HG03342 (cell line): ENCODE results near the gene PIP4K2C.
"Not testable (repeated sequence)": the region's sequence is repeated elsewhere in the genome, so short reads cannot be mapped to it uniquely, and the experiment has no call there.

Experiments
- ATAC-seq: cut with Tn5 transposase; IDR thresholded peaks from one replicate; pipeline ENCODE4 v1.9.1; 2021; ENCODE audit warnings: mild to moderate bottlenecking, moderate library complexity; ENCODE audit not compliant: unreplicated experiment

PIP4K2C gene

DNA sequence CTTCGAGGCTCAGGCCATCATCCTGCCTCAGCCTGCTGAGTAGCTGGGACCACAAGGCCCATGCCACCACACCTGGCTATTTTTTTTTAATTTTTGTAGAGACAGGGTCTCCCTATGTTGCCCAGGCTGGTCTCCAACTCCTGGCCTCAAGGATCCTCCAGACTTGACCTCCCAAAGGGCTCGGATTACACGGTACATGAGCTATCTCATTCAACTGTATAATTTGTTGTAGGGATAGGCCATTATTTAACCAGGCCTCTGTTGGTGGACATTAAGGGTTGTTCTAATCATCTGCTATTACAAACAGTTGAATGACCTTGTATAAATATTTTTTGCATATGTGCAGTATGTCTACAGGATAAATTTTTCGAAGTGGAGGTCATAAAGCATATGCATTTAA is 32.1 kb upstream of the PIP4K2C start:
- ATAC-seq: no peak

DNA sequence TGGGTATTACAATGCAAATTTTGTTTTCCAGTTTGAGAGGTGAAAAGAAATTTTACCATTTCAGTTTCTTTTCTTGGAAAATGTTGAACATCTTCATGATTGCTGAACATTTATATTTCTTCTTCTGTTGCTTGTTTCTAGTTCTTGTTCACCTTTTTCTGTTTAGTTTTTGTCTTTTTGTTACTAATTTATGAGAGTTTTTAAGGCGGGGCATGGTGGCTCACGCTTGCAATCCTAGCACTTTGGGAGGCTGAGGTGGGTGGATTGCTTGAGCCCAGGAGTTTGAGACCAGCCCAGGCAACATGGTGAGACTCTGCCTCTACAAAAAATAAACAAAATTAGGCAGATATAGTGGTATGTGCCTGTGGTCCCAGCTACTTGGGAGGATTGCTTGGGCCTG is 30.5 kb upstream of the PIP4K2C start:
- no peak for ATAC-seq

DNA sequence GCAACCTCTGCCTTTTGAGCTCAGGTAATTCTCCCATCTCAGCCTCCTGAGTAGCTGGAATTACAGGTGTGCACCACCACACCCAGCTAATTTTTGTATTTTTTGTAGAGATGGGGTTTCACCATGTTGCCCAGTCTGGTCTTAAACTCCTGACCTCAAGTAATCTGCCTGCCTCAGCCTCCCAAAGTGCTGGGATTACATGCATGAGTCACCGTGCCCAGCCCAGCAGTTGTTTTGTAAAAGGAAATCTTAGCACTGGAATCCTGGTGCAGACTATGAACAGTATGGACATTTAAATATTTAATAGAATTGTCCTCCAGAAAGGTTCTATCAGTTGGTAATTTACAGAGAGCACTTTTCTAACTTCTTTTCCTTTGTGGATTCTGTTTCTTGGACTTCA is 29.9 kb upstream of the PIP4K2C start:
- not testable (repeated sequence) for ATAC-seq

DNA sequence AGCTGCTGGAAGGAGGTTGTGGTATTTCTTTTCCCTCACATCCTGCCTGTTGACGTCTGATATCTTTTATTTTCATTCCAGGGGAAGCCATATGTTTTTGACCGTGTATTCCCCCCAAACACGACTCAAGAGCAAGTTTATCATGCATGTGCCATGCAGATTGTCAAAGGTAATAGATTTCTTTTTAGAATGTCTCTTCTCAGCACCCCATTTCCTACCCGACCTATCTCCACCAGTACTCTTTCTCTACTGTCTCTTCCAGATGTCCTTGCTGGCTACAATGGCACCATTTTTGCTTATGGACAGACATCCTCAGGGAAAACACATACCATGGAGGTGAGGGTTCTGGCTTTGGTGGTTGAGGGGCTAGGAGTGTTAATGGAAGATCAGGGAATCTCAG is 27.6 kb upstream of the PIP4K2C start:
- ATAC-seq: no peak

DNA sequence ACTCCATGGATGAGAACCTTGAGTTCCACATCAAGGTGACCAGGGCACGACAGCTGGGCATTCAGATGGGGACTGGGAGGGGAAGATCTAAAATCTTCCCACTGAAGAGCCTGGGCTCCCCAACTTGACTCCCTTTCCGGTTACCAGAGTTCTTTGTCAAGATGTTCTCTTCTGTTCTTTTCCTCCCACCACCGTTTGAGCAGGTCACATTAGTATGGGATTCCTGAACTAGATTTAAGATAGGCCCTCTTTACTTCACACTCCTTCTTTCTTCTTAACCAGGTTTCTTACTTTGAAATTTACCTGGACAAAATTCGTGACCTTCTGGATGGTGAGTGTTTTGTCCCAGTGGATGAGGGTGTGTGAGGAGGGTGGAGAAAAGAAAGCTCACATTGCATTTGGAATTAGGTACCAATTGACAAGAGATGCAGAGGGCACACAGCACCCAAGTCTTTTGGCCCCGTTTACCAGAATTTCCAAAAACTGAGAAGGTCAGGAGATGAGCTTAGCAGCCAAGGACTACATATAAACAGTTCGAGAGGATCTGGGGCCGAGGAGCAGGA is 26.7 kb upstream of the PIP4K2C start:
- no peak for ATAC-seq

DNA sequence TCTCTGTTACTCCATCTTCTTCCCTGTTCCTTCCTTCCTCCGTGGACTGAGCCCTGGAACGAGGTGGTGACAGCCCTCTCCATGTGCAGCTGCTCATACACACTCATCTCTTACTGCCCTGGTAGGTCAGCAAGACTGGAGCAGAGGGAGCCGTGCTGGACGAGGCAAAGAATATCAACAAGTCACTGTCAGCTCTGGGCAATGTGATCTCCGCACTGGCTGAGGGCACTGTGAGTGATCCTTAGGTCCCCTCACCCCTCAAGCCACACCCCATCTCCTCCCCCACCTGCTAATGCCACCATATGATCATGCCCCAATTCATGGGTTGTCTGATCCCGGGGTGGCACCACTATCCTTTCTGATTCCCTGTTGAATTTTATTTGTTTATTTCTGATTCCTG is 22.2 kb upstream of the PIP4K2C start:
- ATAC-seq: no peak

DNA sequence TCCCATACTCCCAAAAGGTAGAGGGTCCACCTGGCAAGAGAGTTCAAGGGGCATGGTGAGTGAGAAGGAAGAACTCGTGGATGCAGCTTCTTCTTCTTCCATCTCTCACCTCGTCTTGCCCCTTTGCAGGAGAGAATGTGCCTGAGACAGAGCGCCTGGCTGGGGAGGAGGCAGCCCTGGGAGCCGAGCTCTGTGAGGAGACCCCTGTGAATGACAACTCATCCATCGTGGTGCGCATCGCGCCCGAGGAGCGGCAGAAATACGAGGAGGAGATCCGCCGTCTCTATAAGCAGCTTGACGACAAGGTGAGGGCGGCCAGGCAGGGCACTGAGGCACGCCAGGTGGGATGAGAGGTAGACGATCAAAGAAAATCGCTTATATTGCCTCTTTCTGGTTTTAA is 21.1 kb upstream of the PIP4K2C start:
- ATAC-seq: no peak

DNA sequence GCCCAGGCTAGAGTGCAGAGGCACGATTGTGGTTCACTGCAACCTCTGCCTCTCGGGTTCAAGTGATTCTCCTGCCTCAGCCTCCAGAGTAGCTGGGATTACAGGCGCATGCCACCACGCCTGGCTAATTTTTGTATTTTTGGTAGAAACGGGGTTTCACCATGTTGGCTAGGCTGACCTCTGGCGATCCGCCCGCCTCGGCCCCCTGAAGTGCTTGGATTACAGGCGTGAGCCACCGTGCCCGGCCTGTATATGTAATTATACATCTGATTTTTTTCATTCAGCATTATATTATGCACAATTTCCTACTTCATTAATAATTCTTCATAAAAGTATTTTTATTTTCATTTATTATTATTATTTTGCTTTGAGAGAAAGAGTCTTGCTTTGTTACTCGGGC is 20.6 kb upstream of the PIP4K2C start:
- not testable (repeated sequence) for ATAC-seq

DNA sequence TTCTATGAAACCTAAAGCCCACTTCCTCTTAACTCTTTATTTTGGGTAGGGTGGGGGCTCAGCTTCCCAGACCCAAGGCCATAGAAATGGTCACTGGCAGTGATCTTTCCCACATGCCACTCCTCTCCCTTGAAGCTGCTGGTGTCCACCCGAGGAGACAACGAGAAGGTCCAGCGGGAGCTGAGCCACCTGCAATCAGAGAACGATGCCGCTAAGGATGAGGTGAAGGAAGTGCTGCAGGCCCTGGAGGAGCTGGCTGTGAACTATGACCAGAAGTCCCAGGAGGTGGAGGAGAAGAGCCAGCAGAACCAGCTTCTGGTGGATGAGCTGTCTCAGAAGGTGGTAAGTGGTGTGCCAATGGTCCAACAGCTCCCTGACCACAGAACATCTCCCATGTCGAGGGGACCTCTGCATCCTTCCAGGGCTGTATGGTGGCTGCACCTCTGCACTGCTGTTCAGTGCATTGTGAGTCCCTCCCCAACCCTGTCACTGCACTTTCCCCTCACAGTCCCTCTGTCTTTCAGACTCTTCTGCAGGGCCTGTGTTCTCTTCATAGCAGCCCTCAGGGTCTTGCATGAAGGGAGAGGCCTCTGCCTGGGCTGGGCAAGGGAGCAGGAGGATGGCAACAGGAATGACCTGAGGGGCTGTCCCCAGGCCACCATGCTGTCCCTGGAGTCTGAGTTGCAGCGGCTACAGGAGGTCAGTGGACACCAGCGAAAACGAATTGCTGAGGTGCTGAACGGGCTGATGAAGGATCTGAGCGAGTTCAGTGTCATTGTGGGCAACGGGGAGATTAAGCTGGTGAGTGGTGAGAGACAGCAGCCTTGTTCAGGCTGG is 18.8 kb upstream of the PIP4K2C start:
- ATAC-seq: no peak

DNA sequence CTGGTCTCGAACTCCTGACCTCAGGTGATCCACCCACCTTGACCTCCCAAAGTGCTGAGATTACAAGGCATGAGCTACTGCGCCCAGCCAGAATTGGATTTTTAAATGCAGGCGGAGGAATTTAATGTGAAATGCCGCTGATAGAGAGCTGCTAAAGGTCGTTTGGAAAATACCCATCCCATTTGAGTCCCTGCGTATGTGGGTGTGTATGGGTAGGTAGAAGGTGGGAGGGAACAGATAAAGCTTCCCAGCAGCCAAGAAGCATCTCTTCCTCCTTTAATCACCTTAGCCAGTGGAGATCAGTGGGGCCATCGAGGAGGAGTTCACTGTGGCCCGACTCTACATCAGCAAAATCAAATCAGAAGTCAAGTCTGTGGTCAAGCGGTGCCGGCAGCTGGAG is 16.2 kb upstream of the PIP4K2C start:
- no peak for ATAC-seq

DNA sequence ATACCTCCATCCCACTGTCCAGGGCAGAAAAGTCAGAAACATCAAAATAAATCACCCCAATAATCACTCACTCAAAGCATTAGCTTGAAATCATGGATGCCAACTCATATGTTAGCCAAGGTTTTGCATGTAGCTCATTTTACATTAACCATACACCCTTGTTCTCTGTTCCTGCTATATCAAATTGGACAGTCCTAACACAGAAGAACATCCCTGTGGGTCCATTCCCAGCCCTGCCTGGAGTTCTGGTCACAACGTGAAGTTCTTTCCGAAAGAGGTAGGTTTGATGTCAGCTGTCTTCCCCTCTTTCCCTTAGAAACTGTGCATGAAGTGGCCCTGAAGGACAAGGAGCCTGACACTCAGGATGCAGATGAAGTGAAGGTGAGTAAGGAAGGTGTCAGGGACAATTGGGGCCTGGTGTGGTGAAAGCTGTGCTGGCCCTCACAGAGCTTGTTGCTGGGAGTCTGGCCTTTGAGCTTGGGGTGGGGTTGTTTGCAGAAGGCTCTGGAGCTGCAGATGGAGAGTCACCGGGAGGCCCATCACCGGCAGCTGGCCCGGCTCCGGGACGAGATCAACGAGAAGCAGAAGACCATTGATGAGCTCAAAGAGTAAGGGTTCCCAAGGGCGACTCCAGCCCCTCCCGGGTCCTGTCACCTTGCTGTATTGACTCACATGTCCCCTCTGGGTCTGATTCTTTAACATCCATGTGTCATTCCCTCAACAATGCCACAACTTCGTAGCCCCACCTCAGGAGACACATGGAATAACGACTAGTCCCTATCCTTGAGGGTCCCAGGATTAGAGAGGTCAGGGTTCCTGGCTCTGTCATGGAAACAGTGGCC is 15.0 kb upstream of the PIP4K2C start:
- no peak for ATAC-seq

DNA sequence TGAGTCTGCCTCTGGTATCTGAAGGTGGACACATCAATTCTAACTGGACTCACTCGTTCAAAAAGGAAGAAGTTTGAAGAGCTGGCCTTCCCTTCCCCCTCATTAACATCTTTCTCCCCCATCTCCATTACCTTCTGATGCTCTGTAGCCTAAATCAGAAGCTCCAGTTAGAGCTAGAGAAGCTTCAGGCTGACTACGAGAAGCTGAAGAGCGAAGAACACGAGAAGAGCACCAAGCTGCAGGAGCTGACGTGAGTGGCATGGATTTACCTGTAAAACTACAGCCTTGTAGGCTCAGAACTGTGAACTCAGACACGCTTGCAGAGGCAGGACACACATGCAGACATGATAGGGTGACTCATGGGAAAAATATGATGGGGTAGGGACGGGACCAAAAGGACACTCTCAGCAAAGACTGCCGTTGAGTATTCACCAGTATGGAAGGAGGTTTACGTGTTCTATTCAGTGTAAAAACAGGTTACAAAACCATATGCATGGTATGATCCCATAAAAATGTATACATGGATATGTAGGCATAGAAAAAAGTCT is 14.3 kb upstream of the PIP4K2C start:
- ATAC-seq: no peak

DNA sequence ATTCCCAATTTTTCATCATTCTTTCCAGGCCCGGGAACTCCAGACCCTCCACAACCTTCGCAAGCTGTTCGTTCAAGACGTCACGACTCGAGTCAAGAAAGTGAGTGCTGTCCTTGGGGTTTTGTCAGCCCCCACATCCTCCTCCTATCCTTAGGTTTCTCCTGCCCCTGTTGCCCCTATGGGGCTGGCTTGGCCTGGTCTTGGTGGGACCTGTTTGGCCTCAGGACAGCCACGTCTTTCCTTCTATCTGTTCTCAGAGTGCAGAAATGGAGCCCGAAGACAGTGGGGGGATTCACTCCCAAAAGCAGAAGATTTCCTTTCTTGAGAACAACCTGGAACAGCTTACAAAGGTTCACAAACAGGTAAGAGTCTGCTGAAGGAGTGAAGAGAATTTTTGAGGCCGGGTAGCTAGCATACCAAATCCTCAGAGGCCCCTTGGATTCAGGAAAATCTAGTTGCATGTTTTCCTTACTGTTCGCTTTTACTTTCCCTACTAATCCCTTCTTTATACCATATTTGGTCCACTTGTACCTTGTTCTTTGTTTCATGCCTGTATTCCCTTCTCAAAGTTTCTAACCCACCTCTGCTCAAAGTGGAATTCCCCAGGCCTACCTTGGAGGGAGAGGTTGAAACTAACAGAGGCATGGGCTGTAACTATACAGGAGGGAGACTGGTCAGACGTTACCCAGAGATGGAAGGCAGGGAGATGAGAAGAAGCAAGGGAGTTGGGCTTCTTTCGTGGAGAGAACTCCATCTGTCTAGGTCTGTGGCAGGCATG is 12.8 kb upstream of the PIP4K2C start:
- no peak for ATAC-seq

DNA sequence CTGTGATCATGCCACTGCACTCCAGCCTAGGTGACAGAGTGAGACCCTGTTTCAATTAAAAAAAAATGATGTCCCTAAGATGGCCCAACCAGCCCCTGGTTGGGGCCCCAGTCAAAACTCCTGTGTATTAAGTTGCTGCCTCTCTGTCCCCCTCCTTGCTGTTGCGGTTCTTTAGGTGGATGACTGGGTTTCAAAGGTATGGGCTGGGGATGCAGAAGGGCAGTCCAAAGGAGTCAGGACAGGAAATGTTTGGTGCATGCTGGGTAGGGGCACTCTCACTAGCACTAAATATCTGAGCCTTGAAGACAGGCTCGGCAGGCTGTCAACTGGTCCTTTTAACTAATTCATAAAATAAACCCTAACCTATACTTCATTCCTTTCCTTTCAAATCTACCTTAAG is 12.0 kb upstream of the PIP4K2C start:
- no peak for ATAC-seq

DNA sequence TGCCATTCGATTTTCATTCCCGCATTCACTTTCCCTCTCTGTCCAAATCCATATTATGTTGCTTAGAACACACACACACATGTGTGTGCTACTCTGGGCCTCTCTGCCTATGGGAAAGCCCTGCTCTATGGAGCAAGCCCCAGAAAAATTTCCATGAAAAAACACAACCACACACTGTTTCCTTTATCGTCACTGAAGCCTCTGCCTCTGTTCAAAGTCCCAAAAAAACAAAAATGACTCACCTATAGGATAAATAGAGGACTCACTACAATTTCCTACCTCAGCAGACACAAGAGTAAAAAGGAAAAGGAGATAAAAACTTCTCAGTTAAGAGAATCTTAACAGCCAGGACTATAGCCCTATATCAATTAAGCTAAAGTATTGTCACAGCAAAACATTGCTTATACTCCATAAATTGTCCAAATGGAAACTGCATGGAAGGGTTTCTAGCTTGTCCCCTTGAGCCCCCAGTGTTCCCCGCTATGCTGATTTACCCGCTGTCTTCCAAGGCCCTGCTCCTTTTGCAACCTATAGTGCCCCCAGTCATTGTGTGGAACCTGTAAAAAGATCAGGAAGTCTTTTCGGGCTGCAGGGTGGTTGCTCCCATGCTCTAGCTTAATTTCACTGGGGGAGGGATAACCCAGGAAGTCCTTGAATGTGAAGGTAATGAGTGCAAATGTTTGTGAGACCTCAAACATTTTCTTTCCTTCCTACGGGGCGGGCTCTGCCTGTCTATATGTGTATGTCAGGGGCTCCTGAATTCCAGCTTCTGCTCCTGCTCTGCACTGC is 11.1 kb upstream of the PIP4K2C start:
- no peak for ATAC-seq

DNA sequence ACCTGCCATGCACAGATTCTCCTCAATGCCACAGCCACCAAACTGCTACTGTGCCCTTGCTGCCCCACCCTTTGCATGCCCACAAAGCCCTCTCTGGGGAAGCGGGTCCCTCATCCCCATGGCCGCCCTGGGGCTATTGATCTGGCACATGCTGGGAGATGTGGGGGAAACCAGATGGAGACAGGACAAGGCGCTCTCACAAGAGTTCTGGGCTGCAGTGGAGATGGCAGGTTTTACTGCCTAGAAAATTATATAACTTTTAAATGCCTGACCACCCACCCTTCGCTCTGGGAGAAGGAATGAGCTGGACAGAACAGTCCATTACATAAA is 10.6 kb upstream of the PIP4K2C start:
- ATAC-seq: no peak

DNA sequence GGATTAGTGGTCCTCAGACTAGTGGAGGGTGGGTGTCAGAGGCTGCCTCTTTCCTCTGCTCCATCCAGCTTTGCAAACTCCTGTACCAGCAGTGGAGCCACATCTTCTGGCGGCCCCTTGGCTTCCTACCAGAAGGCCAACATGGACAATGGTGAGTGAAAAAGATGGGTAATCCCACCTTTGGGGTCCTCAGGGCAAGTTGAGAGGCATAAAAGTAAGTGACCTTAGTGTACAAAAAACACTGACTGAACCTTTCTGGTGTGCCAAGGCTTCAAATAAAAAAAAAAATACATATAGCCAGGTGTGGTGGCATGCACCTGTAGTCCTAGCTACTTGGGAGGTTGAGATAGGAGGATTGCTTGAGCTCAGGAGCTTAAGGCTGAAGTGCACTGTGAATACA is 9.2 kb upstream of the PIP4K2C start:
- ATAC-seq: no peak

DNA sequence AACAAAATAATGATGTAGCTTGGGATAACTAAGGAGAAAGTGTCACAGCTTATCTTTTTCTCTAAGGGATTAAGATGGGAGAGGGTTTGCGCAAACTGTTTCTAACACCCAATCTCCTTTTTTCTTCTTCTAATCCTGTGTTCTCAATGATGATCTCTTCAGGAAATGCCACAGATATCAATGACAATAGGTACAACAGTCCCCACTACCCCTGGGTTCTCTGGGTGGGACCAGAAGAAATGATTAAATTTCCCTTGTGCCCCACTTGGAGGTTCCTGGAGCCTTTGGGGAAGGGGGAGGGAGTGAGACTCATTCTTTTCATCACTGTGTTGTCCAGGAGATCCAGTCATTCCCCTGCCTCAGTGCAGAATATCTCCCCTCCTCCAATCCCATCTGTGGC is 8.6 kb upstream of the PIP4K2C start:
- ATAC-seq: no peak

DNA sequence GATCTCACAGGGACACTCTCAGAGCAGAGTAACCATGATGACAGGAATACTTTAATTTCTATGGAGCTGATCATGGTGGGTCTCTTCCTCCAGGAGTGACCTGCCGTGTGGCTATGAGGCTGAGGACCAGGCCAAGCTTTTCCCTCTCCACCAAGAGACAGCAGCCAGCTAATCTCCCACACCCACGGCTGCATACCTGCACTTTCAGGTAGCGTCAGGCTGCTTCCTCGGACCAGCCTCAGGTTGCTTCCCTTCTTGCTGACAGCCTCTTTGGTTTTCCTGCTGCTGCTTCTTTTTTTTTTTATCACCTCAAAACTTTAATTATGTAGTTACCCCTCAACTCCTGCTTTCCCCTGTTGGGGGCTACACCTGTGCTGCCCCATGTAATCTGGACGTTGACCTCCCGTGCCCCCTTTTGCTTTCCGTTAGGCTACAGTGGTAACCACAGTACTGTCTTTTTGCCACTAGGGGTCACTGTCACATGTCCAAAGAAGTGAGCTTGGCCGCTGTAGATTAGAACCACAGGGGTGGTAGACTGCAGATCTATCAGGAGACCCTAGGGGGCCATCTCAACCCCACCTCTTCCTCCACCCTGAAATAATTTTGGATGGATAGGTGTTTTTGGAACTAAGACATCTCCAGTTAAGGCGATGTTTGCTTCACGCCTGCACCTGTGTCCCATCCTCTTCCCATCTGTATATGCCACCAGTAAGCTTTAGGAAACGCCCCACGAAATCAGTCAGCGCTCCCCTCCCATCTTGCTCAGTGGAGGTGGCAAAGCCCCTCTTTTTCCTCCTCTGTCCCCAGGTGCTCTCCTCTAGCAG is 7.8 kb upstream of the PIP4K2C start:
- ATAC-seq: peak; percentile 96
